Measurements from ENCODE around the gene PPP1R27. TPM values are rescaled to one million over a fixed set of nuclear protein-coding genes. Genes with fewer than 3 reads are reported as not detected.

PPP1R27 gene
- total RNA-seq, 5 donors from 2014 or later (not counting 1 experiment from before 2014, with no cell fraction given) = not detected

- ATAC-seq (replicated peaks in 1 of 4) (no peak), DNase-seq (no peak)
- no peak overlapping the region for H3K27ac ChIP-seq (ENCODE audit: low read length)
- peaks cover 0 to 7% (median 7%) of the 10 kb centered on the region in 3 donors for H3K4me1 Mint-ChIP-seq
- 32% methylated on average over 20 of the region's 26 CpGs for WGBS (ENCODE audit: insufficient coverage)
- no peaks in the 10 kb centered on the region for H3K9me3 ChIP-seq
- ChIA-PET CTCF (interaction anchor here in 1 of 2 donors (0.6 kb wide), 2 partner anchors 25 to 59 kb away, joined by 3 to 5 read pairs; no protein-coding TSS in a partner anchor), POLR2A (no interaction called here)
- no peak overlapping the region for H3K27ac Mint-ChIP-seq
- H3K27me3 Mint-ChIP-seq = peaks cover 34 to 58% of the 10 kb centered on the region in 2 donors
- H3K4me3 Mint-ChIP-seq = peak overlapping the region in 1 of 3 donors; percentile 53
- peaks cover 2 to 71% of the 10 kb centered on the region in 2 experiments for H3K27me3 ChIP-seq (replicated peaks in 1 of 2; ENCODE audit: control insufficient read depth in 2 of 2, extremely low read depth in 1 of 2, insufficient read depth in 2 of 2, low read length in 1 of 2)
- H3K4me1 ChIP-seq (ENCODE audit: control insufficient read depth in 1 of 2, extremely low read depth in 1 of 2, insufficient read depth in 2 of 2, low read length in 2 of 2) = no peaks in the 10 kb centered on the region
- no peaks in the 10 kb centered on the region for H3K9me3 Mint-ChIP-seq
- H3K36me3 ChIP-seq (ENCODE audit: control insufficient read depth in 2 of 2, extremely low read depth in 1 of 2, insufficient read depth in 1 of 2, low read length in 1 of 2) = no peaks in the 10 kb centered on the region
- H3K36me3 Mint-ChIP-seq = no peaks in the 10 kb centered on the region
- no peak overlapping the region for H3K4me3 ChIP-seq (ENCODE audit: control insufficient read depth in 1 of 2, extremely low read depth in 1 of 2, low read length in 1 of 2)
Measured at GRCh38 chr17:81802856-81803643, 31.8 kb downstream of the PPP1R27 start.

GRCh38 chr17:81802048-81802758 lies 32.6 kb downstream of the PPP1R27 start:
- H3K27ac ChIP-seq (ENCODE audit: low read length) = no peak overlapping the region
- peaks cover 2 to 63% of the 10 kb centered on the region in 2 experiments for H3K27me3 ChIP-seq (replicated peaks in 1 of 2; ENCODE audit: control insufficient read depth in 2 of 2, extremely low read depth in 1 of 2, insufficient read depth in 2 of 2, low read length in 1 of 2)
- H3K4me1 ChIP-seq (ENCODE audit: control insufficient read depth in 1 of 2, extremely low read depth in 1 of 2, insufficient read depth in 2 of 2, low read length in 2 of 2) = no peaks in the 10 kb centered on the region
- Mint-ChIP-seq H3K36me3 (no peaks in the 10 kb centered on the region), H3K4me3 (peak overlapping the region in 1 of 3 donors; percentile 53), H3K4me1 (peaks cover 0 to 7% (median 7%) of the 10 kb centered on the region in 3 donors), H3K9me3 (no peaks in the 10 kb centered on the region), H3K27ac (no peak overlapping the region), H3K27me3 (peaks cover 30 to 51% of the 10 kb centered on the region in 2 donors)
- CTCF ChIA-PET = interaction anchor here in 1 of 2 donors (0.6 kb wide), 2 partner anchors 26 to 59 kb away, joined by 3 to 5 read pairs; no protein-coding TSS in a partner anchor
- no peak overlapping the region for H3K4me3 ChIP-seq (ENCODE audit: control insufficient read depth in 1 of 2, extremely low read depth in 1 of 2, low read length in 1 of 2)
- H3K9me3 ChIP-seq = no peaks in the 10 kb centered on the region
- H3K36me3 ChIP-seq (ENCODE audit: control insufficient read depth in 2 of 2, extremely low read depth in 1 of 2, insufficient read depth in 1 of 2, low read length in 1 of 2) = no peaks in the 10 kb centered on the region
- POLR2A ChIA-PET = no interaction called here
- WGBS (ENCODE audit: insufficient coverage) = 94% methylated on average over 7 of the region's 9 CpGs
- DNase-seq (no peak), ATAC-seq (replicated peaks in 1 of 4) (no peak)

GRCh38 chr17:81801327-81801726 lies 33.5 kb downstream of the PPP1R27 start:
- no peak for ATAC-seq (replicated peaks in 1 of 4)
- Mint-ChIP-seq H3K27me3 (peaks cover 30 to 47% of the 10 kb centered on the region in 2 donors), H3K36me3 (no peaks in the 10 kb centered on the region)

GRCh38 chr17:81794509-81794908 lies 40.3 kb downstream of the PPP1R27 start:
- Histone ChIP-seq H3K27ac (ENCODE audit: low read length) (no peak overlapping the region), H3K27me3 (replicated peaks in 1 of 2; ENCODE audit: control insufficient read depth in 2 of 2, extremely low read depth in 1 of 2, insufficient read depth in 2 of 2, low read length in 1 of 2) (peaks cover 3 to 26% of the 10 kb centered on the region in 2 experiments), H3K9me3 (no peaks in the 10 kb centered on the region), H3K4me3 (ENCODE audit: control insufficient read depth in 1 of 2, extremely low read depth in 1 of 2, low read length in 1 of 2) (no peak overlapping the region), H3K4me1 (ENCODE audit: control insufficient read depth in 1 of 2, extremely low read depth in 1 of 2, insufficient read depth in 2 of 2, low read length in 2 of 2) (no peaks in the 10 kb centered on the region), H3K36me3 (ENCODE audit: control insufficient read depth in 2 of 2, extremely low read depth in 1 of 2, insufficient read depth in 1 of 2, low read length in 1 of 2) (no peaks in the 10 kb centered on the region)
- ChIA-PET POLR2A (no interaction called here), CTCF (no interaction called here)
- ATAC-seq (replicated peaks in 1 of 4) = no peak
- H3K4me1 Mint-ChIP-seq = no peaks in the 10 kb centered on the region
- 80% methylated on average over 8 of the region's 8 CpGs for WGBS (ENCODE audit: insufficient coverage)
- no peak overlapping the region for H3K27ac Mint-ChIP-seq
- H3K27me3 Mint-ChIP-seq = peaks cover 0 to 8% of the 10 kb centered on the region in 2 donors
- DNase-seq = no peak
- no peak overlapping the region for H3K4me3 Mint-ChIP-seq
- H3K9me3 Mint-ChIP-seq = no peaks in the 10 kb centered on the region
- no peaks in the 10 kb centered on the region for H3K36me3 Mint-ChIP-seq

More at GRCh38 chr17:81801327-81801726, 33.5 kb downstream of the PPP1R27 start:
- Mint-ChIP-seq H3K27ac (no peak overlapping the region), H3K4me1 (peaks cover 0 to 7% (median 7%) of the 10 kb centered on the region in 3 donors), H3K9me3 (no peaks in the 10 kb centered on the region), H3K4me3 (no peak overlapping the region)
- CTCF ChIA-PET = no interaction called here
- Histone ChIP-seq H3K4me1 (ENCODE audit: control insufficient read depth in 1 of 2, extremely low read depth in 1 of 2, insufficient read depth in 2 of 2, low read length in 2 of 2) (no peaks in the 10 kb centered on the region), H3K27ac (ENCODE audit: low read length) (no peak overlapping the region), H3K36me3 (ENCODE audit: control insufficient read depth in 2 of 2, extremely low read depth in 1 of 2, insufficient read depth in 1 of 2, low read length in 1 of 2) (no peaks in the 10 kb centered on the region), H3K27me3 (replicated peaks in 1 of 2; ENCODE audit: control insufficient read depth in 2 of 2, extremely low read depth in 1 of 2, insufficient read depth in 2 of 2, low read length in 1 of 2) (peaks cover 2 to 54% of the 10 kb centered on the region in 2 experiments), H3K4me3 (ENCODE audit: control insufficient read depth in 1 of 2, extremely low read depth in 1 of 2, low read length in 1 of 2) (no peak overlapping the region), H3K9me3 (no peaks in the 10 kb centered on the region)
- 79% methylated on average over 9 of the region's 9 CpGs for whole genome bisulfite sequencing (ENCODE audit: insufficient coverage)
- POLR2A ChIA-PET = no interaction called here
- no peak for DNase-seq

GRCh38 chr17:81794074-81794476 lies 40.8 kb downstream of the PPP1R27 start:
- ChIA-PET CTCF (no interaction called here), POLR2A (no interaction called here)
- WGBS (ENCODE audit: insufficient coverage) = 88% methylated on average over 1 of the region's 3 CpGs

GRCh38 chr17:81792675-81793615 lies 41.9 kb downstream of the PPP1R27 start:
- DNase-seq (no peak), ATAC-seq (replicated peaks in 1 of 4) (no peak)
- Histone ChIP-seq H3K9me3 (no peaks in the 10 kb centered on the region), H3K27me3 (replicated peaks in 1 of 2; ENCODE audit: control insufficient read depth in 2 of 2, extremely low read depth in 1 of 2, insufficient read depth in 2 of 2, low read length in 1 of 2) (peaks cover 3 to 26% of the 10 kb centered on the region in 2 experiments), H3K4me1 (ENCODE audit: control insufficient read depth in 1 of 2, extremely low read depth in 1 of 2, insufficient read depth in 2 of 2, low read length in 2 of 2) (no peaks in the 10 kb centered on the region), H3K4me3 (ENCODE audit: control insufficient read depth in 1 of 2, extremely low read depth in 1 of 2, low read length in 1 of 2) (no peak overlapping the region), H3K36me3 (ENCODE audit: control insufficient read depth in 2 of 2, extremely low read depth in 1 of 2, insufficient read depth in 1 of 2, low read length in 1 of 2) (no peaks in the 10 kb centered on the region), H3K27ac (ENCODE audit: low read length) (no peak overlapping the region)
- WGBS (ENCODE audit: insufficient coverage) = 91% methylated on average over 7 of the region's 8 CpGs
- Mint-ChIP-seq H3K36me3 (no peaks in the 10 kb centered on the region), H3K4me1 (no peaks in the 10 kb centered on the region), H3K27ac (no peak overlapping the region), H3K4me3 (no peak overlapping the region), H3K27me3 (peaks cover 0 to 3% of the 10 kb centered on the region in 2 donors), H3K9me3 (no peaks in the 10 kb centered on the region)
- CTCF ChIA-PET = no interaction called here
- POLR2A ChIA-PET = no interaction called here

More at GRCh38 chr17:81794074-81794476, 40.8 kb downstream of the PPP1R27 start:
- Histone ChIP-seq H3K4me3 (ENCODE audit: control insufficient read depth in 1 of 2, extremely low read depth in 1 of 2, low read length in 1 of 2) (no peak overlapping the region), H3K27ac (ENCODE audit: low read length) (no peak overlapping the region), H3K27me3 (replicated peaks in 1 of 2; ENCODE audit: control insufficient read depth in 2 of 2, extremely low read depth in 1 of 2, insufficient read depth in 2 of 2, low read length in 1 of 2) (peaks cover 3 to 26% of the 10 kb centered on the region in 2 experiments), H3K36me3 (ENCODE audit: control insufficient read depth in 2 of 2, extremely low read depth in 1 of 2, insufficient read depth in 1 of 2, low read length in 1 of 2) (no peaks in the 10 kb centered on the region), H3K9me3 (no peaks in the 10 kb centered on the region), H3K4me1 (ENCODE audit: control insufficient read depth in 1 of 2, extremely low read depth in 1 of 2, insufficient read depth in 2 of 2, low read length in 2 of 2) (no peaks in the 10 kb centered on the region)
- ATAC-seq (replicated peaks in 1 of 4) = no peak
- H3K27me3 Mint-ChIP-seq = peaks cover 0 to 4% of the 10 kb centered on the region in 2 donors
- no peaks in the 10 kb centered on the region for H3K36me3 Mint-ChIP-seq
- H3K9me3 Mint-ChIP-seq = no peaks in the 10 kb centered on the region
- DNase-seq = no peak
- no peak overlapping the region for H3K4me3 Mint-ChIP-seq
- H3K4me1 Mint-ChIP-seq = no peaks in the 10 kb centered on the region
- H3K27ac Mint-ChIP-seq = no peak overlapping the region
